ENCODE measurements around the gene SLC7A14. TPM values are rescaled to one million over a fixed set of nuclear protein-coding genes. Genes with fewer than 3 reads are reported as not detected.

SLC7A14 gene
- total and polyA plus RNA-seq, 10 of the 15 experiments (the other 5 are each of a cell fraction or from before 2014, with no cell fraction given): not detected

DNA sequence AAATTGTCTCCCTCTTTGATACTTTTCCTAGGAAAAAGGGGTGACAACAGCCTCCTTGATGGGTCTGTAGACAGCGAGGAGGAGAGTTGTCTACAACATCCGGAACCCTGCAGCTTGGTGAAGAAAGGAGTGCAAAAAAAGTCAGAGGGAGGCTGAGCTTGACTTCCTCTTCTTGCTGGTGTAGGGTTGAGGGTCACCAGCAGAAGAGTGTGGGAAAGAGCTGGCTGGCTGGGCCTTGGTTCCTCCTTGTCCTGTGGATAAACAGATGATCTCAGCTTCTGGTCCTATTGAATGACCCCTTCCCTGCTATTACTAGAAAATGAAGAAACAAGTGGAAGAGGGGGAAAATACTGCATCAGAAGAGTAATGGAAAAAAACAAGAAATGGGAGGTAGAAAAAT lies 20.4 kb downstream of the SLC7A14 start (continued):
- TF ChIP-seq, protein P1, sequence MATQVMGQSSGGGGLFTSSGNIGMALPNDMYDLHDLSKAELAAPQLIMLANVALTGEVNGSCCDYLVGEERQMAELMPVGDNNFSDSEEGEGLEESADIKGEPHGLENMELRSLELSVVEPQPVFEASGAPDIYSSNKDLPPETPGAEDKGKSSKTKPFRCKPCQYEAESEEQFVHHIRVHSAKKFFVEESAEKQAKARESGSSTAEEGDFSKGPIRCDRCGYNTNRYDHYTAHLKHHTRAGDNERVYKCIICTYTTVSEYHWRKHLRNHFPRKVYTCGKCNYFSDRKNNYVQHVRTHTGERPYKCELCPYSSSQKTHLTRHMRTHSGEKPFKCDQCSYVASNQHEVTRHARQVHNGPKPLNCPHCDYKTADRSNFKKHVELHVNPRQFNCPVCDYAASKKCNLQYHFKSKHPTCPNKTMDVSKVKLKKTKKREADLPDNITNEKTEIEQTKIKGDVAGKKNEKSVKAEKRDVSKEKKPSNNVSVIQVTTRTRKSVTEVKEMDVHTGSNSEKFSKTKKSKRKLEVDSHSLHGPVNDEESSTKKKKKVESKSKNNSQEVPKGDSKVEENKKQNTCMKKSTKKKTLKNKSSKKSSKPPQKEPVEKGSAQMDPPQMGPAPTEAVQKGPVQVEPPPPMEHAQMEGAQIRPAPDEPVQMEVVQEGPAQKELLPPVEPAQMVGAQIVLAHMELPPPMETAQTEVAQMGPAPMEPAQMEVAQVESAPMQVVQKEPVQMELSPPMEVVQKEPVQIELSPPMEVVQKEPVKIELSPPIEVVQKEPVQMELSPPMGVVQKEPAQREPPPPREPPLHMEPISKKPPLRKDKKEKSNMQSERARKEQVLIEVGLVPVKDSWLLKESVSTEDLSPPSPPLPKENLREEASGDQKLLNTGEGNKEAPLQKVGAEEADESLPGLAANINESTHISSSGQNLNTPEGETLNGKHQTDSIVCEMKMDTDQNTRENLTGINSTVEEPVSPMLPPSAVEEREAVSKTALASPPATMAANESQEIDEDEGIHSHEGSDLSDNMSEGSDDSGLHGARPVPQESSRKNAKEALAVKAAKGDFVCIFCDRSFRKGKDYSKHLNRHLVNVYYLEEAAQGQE (IDR thresholded peaks at IDR 0.05; ENCODE audit: low read depth, low read length): no peak
- no peak for TF ChIP-seq HDAC2 (IDR thresholded peaks at IDR 0.05)

DNA sequence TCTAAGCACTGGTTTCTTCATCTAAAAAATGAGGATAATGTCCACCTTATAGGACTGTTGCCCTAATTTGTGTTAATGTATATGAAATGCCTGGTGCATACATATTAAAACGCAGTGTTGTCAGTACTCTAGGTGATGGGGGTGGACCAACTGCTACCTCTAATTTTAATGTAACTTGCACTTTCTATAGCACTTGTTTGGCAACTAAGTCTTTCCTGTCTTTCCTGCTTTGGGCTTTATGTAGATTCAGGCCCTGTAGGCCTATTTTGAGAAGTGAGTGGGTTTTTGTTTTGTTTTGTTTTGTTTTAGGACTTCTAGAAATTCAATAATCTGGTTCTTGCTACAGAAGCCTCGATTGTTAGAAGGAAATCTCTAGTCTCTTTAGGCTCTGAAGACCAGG lies 21.2 kb downstream of the SLC7A14 start:
- no peak overlapping the region for H2AFZ ChIP-seq (ENCODE audit: control insufficient read depth, low read depth, low read length)
- FAIRE-seq: no peak
- ChIA-PET CTCF (interaction anchor here (1.1 kb wide), 1 partner anchor 12 kb away, joined by 3 read pairs; no protein-coding TSS in a partner anchor), SMC1A (ENCODE audit: uncharacterized antibody, unreplicated experiment) (no interaction called here), RAD21 (ENCODE audit: unreplicated experiment) (no interaction called here), POLR2A (no interaction called here)
- intact Hi-C loops (cut with micrococcal nuclease; ENCODE audit: unreplicated experiment) (no loop called here), in situ Hi-C loops (cut with MboI) (no loop called here)
- peaks cover 9% of the 10 kb centered on the region for H3K4me1 ChIP-seq (ENCODE audit: control insufficient read depth, insufficient read depth, low read length)
- H3K4me3 ChIP-seq: no peak overlapping the region
- no peaks in the 10 kb centered on the region; a peak in 1 of 4 replicates for H3K27me3 ChIP-seq (replicated peaks in 1 of 2; ENCODE audit: control insufficient read depth in 2 of 2, insufficient read depth in 2 of 2, low read length in 1 of 2)
- H3K79me2 ChIP-seq (ENCODE audit: control insufficient read depth, insufficient read depth, low read length): no peaks in the 10 kb centered on the region
- peak overlapping the region; percentile 39 for H3K4me2 ChIP-seq (ENCODE audit: control insufficient read depth, insufficient read depth)
- H4K20me1 ChIP-seq (ENCODE audit: control insufficient read depth, insufficient read depth): no peaks in the 10 kb centered on the region
- no peaks in the 10 kb centered on the region; the same call in 2 of the 3 replicates for H3K9me3 ChIP-seq (replicated peaks; ENCODE audit: control insufficient read depth, insufficient read depth, low read length)
- no peak for ATAC-seq
- H3K9ac ChIP-seq (ENCODE audit: control insufficient read depth, insufficient read depth, low read length): no peak overlapping the region
- no peaks in the 10 kb centered on the region; a peak in 1 of 4 replicates for H3K36me3 ChIP-seq (ENCODE audit: control insufficient read depth in 2 of 2, insufficient read depth in 2 of 2, low read length in 1 of 2)
- 19% methylated on average over 2 of the region's 2 CpGs for WGBS (ENCODE audit: insufficient coverage, insufficient replicate concordance, low lambda C conversion rate, missing lambda C conversion rate)
- BruUV-seq (replicated peaks): no TSS peak
- no peak for DNase-seq (ENCODE audit: low read depth, low spot score)
- H3K27ac ChIP-seq (ENCODE audit: control insufficient read depth, insufficient read depth): no peak overlapping the region
- TF ChIP-seq, protein P2, sequence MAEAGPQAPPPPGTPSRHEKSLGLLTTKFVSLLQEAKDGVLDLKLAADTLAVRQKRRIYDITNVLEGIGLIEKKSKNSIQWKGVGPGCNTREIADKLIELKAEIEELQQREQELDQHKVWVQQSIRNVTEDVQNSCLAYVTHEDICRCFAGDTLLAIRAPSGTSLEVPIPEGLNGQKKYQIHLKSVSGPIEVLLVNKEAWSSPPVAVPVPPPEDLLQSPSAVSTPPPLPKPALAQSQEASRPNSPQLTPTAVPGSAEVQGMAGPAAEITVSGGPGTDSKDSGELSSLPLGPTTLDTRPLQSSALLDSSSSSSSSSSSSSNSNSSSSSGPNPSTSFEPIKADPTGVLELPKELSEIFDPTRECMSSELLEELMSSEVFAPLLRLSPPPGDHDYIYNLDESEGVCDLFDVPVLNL (IDR thresholded peaks at IDR 0.05; ENCODE audit: low read depth, low read length): no peak
- TF ChIP-seq CBX3 (IDR thresholded peaks at IDR 0.05; ENCODE audit: borderline replicate concordance, low read depth) (no peak), RAD51 (IDR thresholded peaks at IDR 0.05) (no peak), HDAC6 (IDR thresholded peaks at IDR 0.05; ENCODE audit: unreplicated experiment) (no peak), IKZF2 (IDR thresholded peaks at IDR 0.05) (no peak), NFXL1 (IDR thresholded peaks at IDR 0.05; ENCODE audit: borderline replicate concordance) (no peak)
- TF ChIP-seq, protein P3, sequence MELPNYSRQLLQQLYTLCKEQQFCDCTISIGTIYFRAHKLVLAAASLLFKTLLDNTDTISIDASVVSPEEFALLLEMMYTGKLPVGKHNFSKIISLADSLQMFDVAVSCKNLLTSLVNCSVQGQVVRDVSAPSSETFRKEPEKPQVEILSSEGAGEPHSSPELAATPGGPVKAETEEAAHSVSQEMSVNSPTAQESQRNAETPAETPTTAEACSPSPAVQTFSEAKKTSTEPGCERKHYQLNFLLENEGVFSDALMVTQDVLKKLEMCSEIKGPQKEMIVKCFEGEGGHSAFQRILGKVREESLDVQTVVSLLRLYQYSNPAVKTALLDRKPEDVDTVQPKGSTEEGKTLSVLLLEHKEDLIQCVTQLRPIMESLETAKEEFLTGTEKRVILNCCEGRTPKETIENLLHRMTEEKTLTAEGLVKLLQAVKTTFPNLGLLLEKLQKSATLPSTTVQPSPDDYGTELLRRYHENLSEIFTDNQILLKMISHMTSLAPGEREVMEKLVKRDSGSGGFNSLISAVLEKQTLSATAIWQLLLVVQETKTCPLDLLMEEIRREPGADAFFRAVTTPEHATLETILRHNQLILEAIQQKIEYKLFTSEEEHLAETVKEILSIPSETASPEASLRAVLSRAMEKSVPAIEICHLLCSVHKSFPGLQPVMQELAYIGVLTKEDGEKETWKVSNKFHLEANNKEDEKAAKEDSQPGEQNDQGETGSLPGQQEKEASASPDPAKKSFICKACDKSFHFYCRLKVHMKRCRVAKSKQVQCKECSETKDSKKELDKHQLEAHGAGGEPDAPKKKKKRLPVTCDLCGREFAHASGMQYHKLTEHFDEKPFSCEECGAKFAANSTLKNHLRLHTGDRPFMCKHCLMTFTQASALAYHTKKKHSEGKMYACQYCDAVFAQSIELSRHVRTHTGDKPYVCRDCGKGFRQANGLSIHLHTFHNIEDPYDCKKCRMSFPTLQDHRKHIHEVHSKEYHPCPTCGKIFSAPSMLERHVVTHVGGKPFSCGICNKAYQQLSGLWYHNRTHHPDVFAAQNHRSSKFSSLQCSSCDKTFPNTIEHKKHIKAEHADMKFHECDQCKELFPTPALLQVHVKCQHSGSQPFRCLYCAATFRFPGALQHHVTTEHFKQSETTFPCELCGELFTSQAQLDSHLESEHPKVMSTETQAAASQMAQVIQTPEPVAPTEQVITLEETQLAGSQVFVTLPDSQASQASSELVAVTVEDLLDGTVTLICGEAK (IDR thresholded peaks at IDR 0.05; ENCODE audit: borderline replicate concordance): no peak
- TF ChIP-seq, protein P4, sequence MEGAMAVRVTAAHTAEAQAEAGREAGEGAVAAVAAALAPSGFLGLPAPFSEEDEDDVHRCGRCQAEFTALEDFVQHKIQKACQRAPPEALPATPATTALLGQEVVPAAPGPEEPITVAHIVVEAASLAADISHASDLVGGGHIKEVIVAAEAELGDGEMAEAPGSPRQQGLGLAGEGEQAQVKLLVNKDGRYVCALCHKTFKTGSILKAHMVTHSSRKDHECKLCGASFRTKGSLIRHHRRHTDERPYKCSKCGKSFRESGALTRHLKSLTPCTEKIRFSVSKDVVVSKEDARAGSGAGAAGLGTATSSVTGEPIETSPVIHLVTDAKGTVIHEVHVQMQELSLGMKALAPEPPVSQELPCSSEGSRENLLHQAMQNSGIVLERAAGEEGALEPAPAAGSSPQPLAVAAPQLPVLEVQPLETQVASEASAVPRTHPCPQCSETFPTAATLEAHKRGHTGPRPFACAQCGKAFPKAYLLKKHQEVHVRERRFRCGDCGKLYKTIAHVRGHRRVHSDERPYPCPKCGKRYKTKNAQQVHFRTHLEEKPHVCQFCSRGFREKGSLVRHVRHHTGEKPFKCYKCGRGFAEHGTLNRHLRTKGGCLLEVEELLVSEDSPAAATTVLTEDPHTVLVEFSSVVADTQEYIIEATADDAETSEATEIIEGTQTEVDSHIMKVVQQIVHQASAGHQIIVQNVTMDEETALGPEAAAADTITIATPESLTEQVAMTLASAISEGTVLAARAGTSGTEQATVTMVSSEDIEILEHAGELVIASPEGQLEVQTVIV (IDR thresholded peaks at IDR 0.05; ENCODE audit: borderline replicate concordance, partially characterized antibody): no peak
